Right cardiac atrium (tissue), 5 donors: Measurements from ENCODE around the gene CERT1. TPM values are rescaled to one million over a fixed set of nuclear protein-coding genes. Genes with fewer than 3 reads are reported as not detected.
"Not testable (repeated sequence)": the region's sequence is repeated elsewhere in the genome, so short reads cannot be mapped to it uniquely, and the experiment has no call there.

ENCODE experiments used
- ATAC-seq, 2 donors: fragments of 200-7000 bp; cut with Tn5 transposase; one replicate each; pipeline versions ENCODE4 v1.8.0 to v1.9.1; 2020; ENCODE audit warnings: moderate library complexity in 2 of 2, mild to moderate bottlenecking in 1 of 2
- DNase-seq, 3 donors: peaks; one replicate each; pipeline ENCODE4 v3.0.0-alpha.2; 2020
- H3K27ac ChIP-seq: one replicate; pipeline ENCODE4 v1.5.1; 2013; ENCODE audit warnings: mild to moderate bottlenecking, low read length, control low read depth, moderate library complexity
- H3K27me3 ChIP-seq: one replicate; pipeline ENCODE4 v1.6.1; 2013; ENCODE audit not compliant: control insufficient read depth, insufficient read depth
- H3K4me1 ChIP-seq: one replicate; pipeline ENCODE4 v1.6.1; 2013; ENCODE audit warnings: low read length; ENCODE audit not compliant: control insufficient read depth, insufficient read depth
- H3K4me3 ChIP-seq: one replicate; pipeline ENCODE4 v1.5.1; 2013; ENCODE audit warnings: low read length, control low read depth
- H3K9me3 ChIP-seq: one replicate; pipeline ENCODE4 v1.6.1; 2013; ENCODE audit warnings: low read length; ENCODE audit not compliant: control insufficient read depth
- WGBS: extraction: QIAGEN DNeasy Blood & Tissue Kit; methylation state at CpG from one replicate; pipeline ENCODE4 v1.1.7; 2013; 5-methylcytosine and 5-hydroxymethylcytosine counted together
- intact Hi-C, 4 donors: fragments of 100-400 bp; cut with DNase I; formaldehyde crosslinking; loops; one replicate each; pipeline versions ENCODE4 v1.11.0 to v1.14.0; 2022 to 2023
- polyA plus RNA-seq: library from polyadenylated mRNA; stranded (reverse); fragments of 200-250 nt; gene quantifications from one replicate; pipeline ENCODE4 v1.2.3, GENCODE V29; 2013
- total RNA-seq, 4 donors: library from RNA; stranded (reverse); fragmentation: NEBNext Ultra II Directional; extraction: Animal tissue kit (Norgen Biotek cat#: 25700); gene quantifications; one replicate each; pipeline ENCODE4 v1.2.1, GENCODE V29; 2021
- donor health status: healthy with polysubstance abuse.
- donor health status: DM: no; HTN: yes; CAD: no.
- donor health status: DM: no; HTN: no; CAD: no.
- donor health status: DM: no; HTN: yes; CAD: no; lungs with severe emphysema.
- donor health status: DM: yes; HTN: yes; CAD: no.

The CERT1 gene
- total and polyA plus RNA-seq, 5 donors = 9.1 to 28.7 (median 27.7) TPM

- 59% methylated on average over 4 of the region's 4 CpGs for WGBS
- intact Hi-C loops = no loop called here
Observed at GRCh38 chr5:75509546-75509945, 1.9 kb downstream of the CERT1 start.

GRCh38 chr5:75507841-75508240 is 3.6 kb downstream of the CERT1 start:
- H3K9me3 ChIP-seq = no peaks in the 10 kb centered on the region
- intact Hi-C loops = no loop called here
- 93% methylated on average over 1 of the region's 1 CpG for WGBS
- no peaks in the 10 kb centered on the region for H3K27me3 ChIP-seq
- no peaks in the 10 kb centered on the region for H3K4me1 ChIP-seq
- DNase-seq (no peak), ATAC-seq (no peak)
- no peak overlapping the region for H3K27ac ChIP-seq
- no peak overlapping the region for H3K4me3 ChIP-seq

More at GRCh38 chr5:75509546-75509945, 1.9 kb downstream of the CERT1 start:
- H3K27ac ChIP-seq = no peak overlapping the region
- ATAC-seq = no peak
- H3K27me3 ChIP-seq = no peaks in the 10 kb centered on the region
- no peak for DNase-seq
- no peaks in the 10 kb centered on the region for H3K9me3 ChIP-seq
- H3K4me1 ChIP-seq = no peaks in the 10 kb centered on the region
- H3K4me3 ChIP-seq = peak overlapping the region; percentile 87

GRCh38 chr5:75505112-75505511 is 6.3 kb downstream of the CERT1 start:
- H3K4me3 ChIP-seq, H3K27me3 ChIP-seq, H3K9me3 ChIP-seq, H3K4me1 ChIP-seq, intact Hi-C loops, H3K27ac ChIP-seq, DNase-seq, ATAC-seq: not testable (repeated sequence)
- WGBS = 91% methylated on average over 5 of the region's 5 CpGs

GRCh38 chr5:75498875-75499274 is 12.6 kb downstream of the CERT1 start:
- H3K4me1 ChIP-seq, H3K4me3 ChIP-seq, DNase-seq, H3K27me3 ChIP-seq, intact Hi-C loops, H3K27ac ChIP-seq, H3K9me3 ChIP-seq, ATAC-seq: not testable (repeated sequence)
- 98% methylated on average over 1 of the region's 1 CpG for WGBS

GRCh38 chr5:75498208-75498777 is 13.1 kb downstream of the CERT1 start:
- peak in 2 of 3 donors; percentile 28 to 47 for DNase-seq
- peaks cover 3% of the 10 kb centered on the region for H3K4me1 ChIP-seq
- no peak for ATAC-seq
- no peaks in the 10 kb centered on the region for H3K27me3 ChIP-seq
- no peaks in the 10 kb centered on the region for H3K9me3 ChIP-seq
- no peak overlapping the region for H3K27ac ChIP-seq
- 99% methylated on average over 7 of the region's 7 CpGs for WGBS
- H3K4me3 ChIP-seq = no peak overlapping the region
- intact Hi-C loops = no loop called here

- 96% methylated on average over 3 of the region's 3 CpGs for WGBS
Observed at GRCh38 chr5:75496026-75496425, 15.4 kb downstream of the CERT1 start.

GRCh38 chr5:75491621-75492020 is 19.8 kb downstream of the CERT1 start:
- Histone ChIP-seq H3K4me3 (no peak overlapping the region), H3K9me3 (peaks cover 1% of the 10 kb centered on the region), H3K27me3 (no peaks in the 10 kb centered on the region), H3K27ac (no peak overlapping the region), H3K4me1 (no peaks in the 10 kb centered on the region)
- 100% methylated on average over 2 of the region's 2 CpGs for WGBS
- DNase-seq (no peak), ATAC-seq (no peak)
- intact Hi-C loops = no loop called here

More at GRCh38 chr5:75496026-75496425, 15.4 kb downstream of the CERT1 start:
- ATAC-seq (no peak), DNase-seq (no peak)
- no peaks in the 10 kb centered on the region for H3K27me3 ChIP-seq
- peaks cover 3% of the 10 kb centered on the region for H3K4me1 ChIP-seq
- H3K27ac ChIP-seq = no peak overlapping the region
- intact Hi-C loops = no loop called here
- no peak overlapping the region for H3K4me3 ChIP-seq
- H3K9me3 ChIP-seq = no peaks in the 10 kb centered on the region

- intact Hi-C loops, DNase-seq, ATAC-seq, H3K4me1 ChIP-seq, H3K27ac ChIP-seq, H3K4me3 ChIP-seq, H3K27me3 ChIP-seq, H3K9me3 ChIP-seq: not testable (repeated sequence)
- WGBS = 99% methylated on average over 6 of the region's 6 CpGs
Observed at GRCh38 chr5:75489847-75490246, 21.6 kb downstream of the CERT1 start.

GRCh38 chr5:75484605-75485004 is 26.8 kb downstream of the CERT1 start:
- 88% methylated on average over 1 of the region's 1 CpG for WGBS
- H3K4me3 ChIP-seq = no peak overlapping the region
- intact Hi-C loops = no loop called here

GRCh38 chr5:75482482-75482881 is 28.9 kb downstream of the CERT1 start:
- WGBS = 94% methylated on average over 3 of the region's 3 CpGs
- H3K4me1 ChIP-seq = no peaks in the 10 kb centered on the region
- ATAC-seq (peak; percentile 52 to 67), DNase-seq (no peak)
- H3K27ac ChIP-seq = no peak overlapping the region
- H3K9me3 ChIP-seq = no peaks in the 10 kb centered on the region
- no peak overlapping the region for H3K4me3 ChIP-seq
- intact Hi-C loops = no loop called here
- no peaks in the 10 kb centered on the region for H3K27me3 ChIP-seq

More at GRCh38 chr5:75484605-75485004, 26.8 kb downstream of the CERT1 start:
- H3K27ac ChIP-seq = no peak overlapping the region
- DNase-seq (no peak), ATAC-seq (no peak)
- H3K27me3 ChIP-seq = no peaks in the 10 kb centered on the region
- no peaks in the 10 kb centered on the region for H3K4me1 ChIP-seq
- H3K9me3 ChIP-seq = no peaks in the 10 kb centered on the region

- no peaks in the 10 kb centered on the region for H3K4me1 ChIP-seq
- no peaks in the 10 kb centered on the region for H3K27me3 ChIP-seq
- no peaks in the 10 kb centered on the region for H3K9me3 ChIP-seq
- WGBS = 93% methylated on average over 4 of the region's 4 CpGs
- no peak overlapping the region for H3K27ac ChIP-seq
- no peak overlapping the region for H3K4me3 ChIP-seq
- intact Hi-C loops = no loop called here
- no peak for ATAC-seq
- DNase-seq = no peak
Observed at GRCh38 chr5:75481024-75481423, 30.4 kb downstream of the CERT1 start.

GRCh38 chr5:75475364-75475763 is 36.1 kb downstream of the CERT1 start:
- intact Hi-C loops = no loop called here
- H3K4me1 ChIP-seq = no peaks in the 10 kb centered on the region
- no peak overlapping the region for H3K4me3 ChIP-seq
- DNase-seq (no peak), ATAC-seq (no peak)
- H3K9me3 ChIP-seq = no peaks in the 10 kb centered on the region
- no peak overlapping the region for H3K27ac ChIP-seq
- no peaks in the 10 kb centered on the region for H3K27me3 ChIP-seq
- WGBS = 79% methylated on average over 4 of the region's 4 CpGs
